ENCODE measurements around the gene CALN1. TPM values are rescaled to one million over a fixed set of nuclear protein-coding genes. Genes with fewer than 3 reads are reported as not detected.
"Not testable (repeated sequence)": the region's sequence is repeated elsewhere in the genome, so short reads cannot be mapped to it uniquely, and the experiment has no call there.

Gene CALN1
- total RNA-seq, 1 donor from 2014 or later, result not detected

- no peak for TF ChIP-seq CTCF (IDR thresholded peaks at IDR 0.05)
- no peaks in the 10 kb centered on the region for H3K27me3 Mint-ChIP-seq (ENCODE audit: unreplicated experiment)
- no peaks in the 10 kb centered on the region for H3K4me1 Mint-ChIP-seq (ENCODE audit: unreplicated experiment)
- no peak overlapping the region for H3K4me3 Mint-ChIP-seq (ENCODE audit: unreplicated experiment)
- no peak overlapping the region for H3K27ac Mint-ChIP-seq (ENCODE audit: unreplicated experiment)
- peaks cover 28% of the 10 kb centered on the region for H3K9me3 Mint-ChIP-seq (ENCODE audit: unreplicated experiment)
- no peaks in the 10 kb centered on the region for H3K36me3 Mint-ChIP-seq (ENCODE audit: unreplicated experiment)
- DNase-seq (ENCODE audit: extremely low spot score, unreplicated experiment), result no peak
These were observed 334.4 kb downstream of the CALN1 start for GRCh38 chr7:72077786-72078185.

- no peaks in the 10 kb centered on the region for H3K27me3 Mint-ChIP-seq (ENCODE audit: unreplicated experiment)
- TF ChIP-seq CTCF (IDR thresholded peaks at IDR 0.05), result no peak
These were observed 339.2 kb downstream of the CALN1 start for GRCh38 chr7:72072901-72073300.

GRCh38 chr7:72069263-72069662 lies 342.9 kb downstream of the CALN1 start:
- no peaks in the 10 kb centered on the region for H3K27me3 Mint-ChIP-seq (ENCODE audit: unreplicated experiment)
- H3K4me1 Mint-ChIP-seq (ENCODE audit: unreplicated experiment), result no peaks in the 10 kb centered on the region
- H3K4me3 Mint-ChIP-seq (ENCODE audit: unreplicated experiment), result no peak overlapping the region
- H3K27ac Mint-ChIP-seq (ENCODE audit: unreplicated experiment), result no peak overlapping the region
- DNase-seq (ENCODE audit: extremely low spot score, unreplicated experiment), result no peak
- H3K36me3 Mint-ChIP-seq (ENCODE audit: unreplicated experiment), result no peaks in the 10 kb centered on the region
- no peak for TF ChIP-seq CTCF (IDR thresholded peaks at IDR 0.05)
- H3K9me3 Mint-ChIP-seq (ENCODE audit: unreplicated experiment), result peaks cover 40% of the 10 kb centered on the region

More at GRCh38 chr7:72072901-72073300, 339.2 kb downstream of the CALN1 start:
- DNase-seq (ENCODE audit: extremely low spot score, unreplicated experiment), result no peak
- Mint-ChIP-seq H3K4me1 (ENCODE audit: unreplicated experiment) (no peaks in the 10 kb centered on the region), H3K36me3 (ENCODE audit: unreplicated experiment) (no peaks in the 10 kb centered on the region), H3K27ac (ENCODE audit: unreplicated experiment) (no peak overlapping the region), H3K4me3 (ENCODE audit: unreplicated experiment) (no peak overlapping the region), H3K9me3 (ENCODE audit: unreplicated experiment) (peaks cover 38% of the 10 kb centered on the region)

- not testable (repeated sequence) for DNase-seq (ENCODE audit: extremely low spot score, unreplicated experiment); H3K27me3 Mint-ChIP-seq (ENCODE audit: unreplicated experiment); H3K4me1 Mint-ChIP-seq (ENCODE audit: unreplicated experiment); H3K4me3 Mint-ChIP-seq (ENCODE audit: unreplicated experiment); H3K27ac Mint-ChIP-seq (ENCODE audit: unreplicated experiment); H3K36me3 Mint-ChIP-seq (ENCODE audit: unreplicated experiment)
- peaks cover 29% of the 10 kb centered on the region for H3K9me3 Mint-ChIP-seq (ENCODE audit: unreplicated experiment)
These were observed 346.4 kb downstream of the CALN1 start for GRCh38 chr7:72065764-72066163.

GRCh38 chr7:72064916-72065315 lies 347.2 kb downstream of the CALN1 start:
- no peaks in the 10 kb centered on the region for H3K4me1 Mint-ChIP-seq (ENCODE audit: unreplicated experiment)
- no peak for DNase-seq (ENCODE audit: extremely low spot score, unreplicated experiment)
- peaks cover 25% of the 10 kb centered on the region for H3K9me3 Mint-ChIP-seq (ENCODE audit: unreplicated experiment)
- no peak overlapping the region for H3K27ac Mint-ChIP-seq (ENCODE audit: unreplicated experiment)
- no peak for TF ChIP-seq CTCF (IDR thresholded peaks at IDR 0.05)
- no peaks in the 10 kb centered on the region for H3K36me3 Mint-ChIP-seq (ENCODE audit: unreplicated experiment)
- H3K27me3 Mint-ChIP-seq (ENCODE audit: unreplicated experiment), result no peaks in the 10 kb centered on the region
- H3K4me3 Mint-ChIP-seq (ENCODE audit: unreplicated experiment), result no peak overlapping the region

- no peak for TF ChIP-seq CTCF (IDR thresholded peaks at IDR 0.05)
- Mint-ChIP-seq H3K4me3 (ENCODE audit: unreplicated experiment) (no peak overlapping the region), H3K9me3 (ENCODE audit: unreplicated experiment) (peaks cover 20% of the 10 kb centered on the region), H3K36me3 (ENCODE audit: unreplicated experiment) (no peaks in the 10 kb centered on the region), H3K4me1 (ENCODE audit: unreplicated experiment) (no peaks in the 10 kb centered on the region), H3K27ac (ENCODE audit: unreplicated experiment) (no peak overlapping the region), H3K27me3 (ENCODE audit: unreplicated experiment) (no peaks in the 10 kb centered on the region)
- DNase-seq (ENCODE audit: extremely low spot score, unreplicated experiment), result no peak
These were observed 348.8 kb downstream of the CALN1 start for GRCh38 chr7:72063330-72063729.

Data from osteocyte (in vitro differentiated cells).